Measurements from ENCODE around the gene TRPM5.
A peak's percentile ranks its signal among the peaks of the same experiment; 100 is the strongest.

TRPM5 gene

GRCh38 chr11:2402890-2403645 lies 41.2 kb downstream of the TRPM5 start:
- no peak for DNase-seq (ENCODE audit: low spot score)

DNA sequence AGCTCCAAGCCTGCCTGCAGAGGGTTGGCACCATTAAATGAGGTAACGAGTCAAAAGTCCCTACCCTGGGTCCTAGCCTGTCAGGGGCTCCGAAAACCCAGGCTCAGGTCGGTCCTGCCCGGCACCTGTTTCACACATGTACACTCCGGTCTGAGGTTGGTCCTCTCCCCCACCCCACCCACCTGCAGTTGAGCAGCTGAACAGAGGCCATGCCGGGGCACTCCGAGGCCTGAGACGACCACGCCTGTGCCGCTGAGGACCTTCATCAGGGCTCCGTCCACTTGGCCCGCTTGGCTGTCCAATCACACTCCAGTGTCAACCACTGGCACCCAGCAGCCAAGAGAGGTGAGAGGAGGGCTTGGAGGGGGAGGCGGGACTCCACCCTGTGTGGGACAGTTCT lies 42.2 kb downstream of the TRPM5 start:
- DNase-seq (ENCODE audit: low spot score), result no peak

GRCh38 chr11:2401436-2401984 lies 42.8 kb downstream of the TRPM5 start:
- DNase-seq (ENCODE audit: low spot score), result no peak

DNA sequence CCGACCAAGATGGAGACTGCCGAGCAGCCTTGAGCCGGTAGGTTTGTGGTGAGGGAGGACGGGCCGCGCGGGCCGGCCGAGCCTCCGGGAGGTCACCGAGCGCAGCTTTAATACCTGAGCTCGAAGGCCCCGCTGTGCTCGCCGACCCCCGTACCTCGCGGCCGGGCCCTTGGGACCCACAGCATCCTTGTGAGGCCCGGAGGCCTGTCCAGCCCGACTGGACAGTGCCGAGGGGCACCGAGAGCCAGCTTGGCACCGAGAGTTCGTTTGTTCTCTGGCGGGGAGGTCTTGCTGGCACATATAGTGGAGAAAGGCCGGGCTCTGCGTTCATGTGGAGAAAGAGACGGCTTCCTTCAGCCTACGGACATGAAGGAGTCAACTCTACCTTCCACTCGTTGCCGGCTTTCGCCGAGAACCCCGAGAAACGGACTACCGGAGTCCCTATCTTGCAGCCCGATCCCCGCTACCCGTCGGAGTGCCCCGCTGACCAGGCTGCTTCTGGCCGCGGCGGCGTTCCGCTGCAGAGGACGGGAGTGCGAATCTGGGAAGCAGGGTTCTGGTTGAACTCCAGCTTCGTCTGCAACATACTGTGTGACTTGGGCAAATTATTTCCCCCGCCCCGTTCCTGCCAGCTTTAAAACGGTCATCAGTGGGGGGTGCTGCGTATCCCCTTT lies 43.4 kb downstream of the TRPM5 start:
- DNase-seq (ENCODE audit: low spot score), result no peak

DNA sequence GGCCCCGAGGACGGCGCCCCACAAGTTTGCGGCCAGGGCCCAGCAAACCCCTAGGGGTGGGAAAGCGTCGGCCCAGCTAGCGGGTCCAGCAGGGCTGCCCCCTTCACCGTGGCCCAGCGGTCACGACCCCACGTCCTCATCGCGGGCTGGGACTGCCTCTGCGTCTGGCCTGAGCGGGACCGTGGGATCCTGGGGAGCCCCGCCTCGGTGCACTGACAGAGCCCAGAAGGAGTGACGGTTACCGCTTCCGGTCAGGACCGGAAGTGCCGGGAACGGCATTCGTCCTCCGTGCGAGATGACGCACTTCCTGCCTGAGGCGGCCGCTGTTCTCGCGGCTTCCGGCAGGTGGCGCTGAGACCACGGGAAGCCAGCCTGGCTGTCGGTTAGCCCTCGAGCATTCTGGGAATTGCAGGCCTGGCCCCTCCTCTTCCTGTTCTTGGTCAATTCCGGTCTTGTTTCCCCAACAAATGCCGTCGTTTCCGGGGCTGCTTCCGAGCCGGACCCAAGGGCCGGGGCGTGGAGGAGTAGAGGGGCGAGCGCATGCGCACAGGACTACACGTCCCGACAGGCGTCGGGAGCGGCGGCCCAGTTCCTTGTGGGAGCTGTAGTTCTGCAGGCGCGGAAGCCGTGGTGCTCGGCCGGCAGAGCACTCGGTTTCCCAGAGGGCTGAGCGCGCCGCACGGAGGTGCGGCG lies 44.1 kb downstream of the TRPM5 start, which contains the start of gene TSSC4:
TSSC4 (plus strand) TSS at position 682 of the 693 bp plus-strand sequence. CDS start 1,884 bp downstream, outside the sequence.
- peak; percentile 100 for DNase-seq (ENCODE audit: low spot score)

DNA sequence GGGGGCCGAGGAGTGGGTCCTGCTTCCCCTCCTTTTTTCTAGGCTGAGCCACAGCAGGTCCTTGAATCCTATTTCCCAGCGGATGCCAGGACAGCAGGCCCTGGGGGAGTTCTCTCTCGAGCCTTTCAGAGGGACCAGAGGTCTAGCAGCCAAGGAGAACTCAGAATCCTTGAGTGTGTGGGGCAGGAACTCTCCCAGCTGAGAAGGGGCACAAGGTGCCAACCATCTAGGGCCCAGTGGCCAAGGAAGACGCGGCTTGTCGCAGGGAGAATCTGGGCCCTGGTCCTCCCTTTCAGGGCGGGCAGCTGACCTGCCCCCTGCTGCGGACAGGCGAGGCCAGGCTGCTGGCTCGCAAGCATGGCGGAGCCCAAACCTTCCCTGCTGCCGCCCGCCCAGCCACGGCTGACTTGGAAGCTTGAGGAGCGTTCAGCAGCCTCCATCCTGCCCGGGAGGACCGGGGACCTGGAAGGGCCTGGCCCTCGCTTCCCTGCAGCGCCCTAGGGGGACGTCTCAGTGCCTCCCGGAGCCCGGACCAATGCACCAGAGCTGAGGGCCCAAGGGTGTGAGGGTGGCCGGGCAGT lies 44.7 kb downstream of the TRPM5 start:
- DNase-seq (ENCODE audit: low spot score), result peak; percentile 46

DNA sequence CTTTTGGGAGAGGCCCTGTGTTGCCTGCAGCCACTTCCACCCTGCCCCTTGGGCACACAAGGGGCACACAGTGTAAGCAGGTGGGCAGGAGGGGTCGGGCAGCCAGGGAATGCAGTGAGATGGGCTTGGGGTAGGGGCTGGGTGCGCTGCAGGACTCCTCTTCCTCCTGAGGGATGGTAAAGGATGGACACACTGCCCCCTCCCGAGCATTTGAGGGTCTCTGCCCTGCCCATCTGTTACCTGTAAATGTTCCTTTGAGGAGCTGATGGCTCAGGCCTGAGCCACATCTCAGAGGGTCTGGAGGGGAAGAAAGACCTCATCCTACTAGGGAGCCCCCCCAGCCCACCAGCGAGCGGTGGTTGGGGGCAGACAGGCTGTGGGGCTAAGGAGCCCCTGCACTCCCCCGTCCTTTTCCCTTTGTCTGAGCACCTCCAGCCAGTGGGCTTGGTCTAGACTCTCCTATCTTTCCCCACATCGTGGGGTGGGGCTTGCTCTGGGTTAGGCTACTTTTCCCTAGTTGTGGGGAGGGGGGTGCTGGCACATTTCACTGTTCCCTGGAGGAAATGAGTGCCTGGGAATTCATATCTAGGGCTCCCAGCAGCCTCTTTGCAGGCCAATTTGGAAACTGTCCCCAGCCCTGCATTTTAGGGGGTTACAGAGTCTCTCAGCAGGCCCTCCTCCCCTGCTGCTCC lies 45.5 kb downstream of the TRPM5 start:
- DNase-seq (ENCODE audit: low spot score), result no peak

GRCh38 chr11:2397005-2397404 lies 47.3 kb downstream of the TRPM5 start:
- no peak for DNase-seq (ENCODE audit: low spot score)

DNA sequence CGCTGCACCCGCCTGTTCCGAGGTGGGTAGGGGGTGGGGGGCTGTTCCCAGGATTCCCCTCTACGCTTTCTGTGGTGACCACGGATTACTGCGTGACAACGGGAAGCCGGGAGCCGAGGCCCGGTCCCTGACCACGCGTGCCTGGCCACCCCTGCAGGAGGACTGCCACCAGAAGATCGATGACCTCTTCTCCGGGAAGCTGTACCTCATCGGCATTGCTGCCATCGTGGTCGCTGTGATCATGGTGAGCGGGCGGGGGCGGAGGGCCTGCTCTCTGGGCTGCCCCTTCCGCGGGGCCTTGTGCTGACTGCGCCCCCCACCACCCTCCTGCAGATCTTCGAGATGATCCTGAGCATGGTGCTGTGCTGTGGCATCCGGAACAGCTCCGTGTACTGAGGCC lies 47.8 kb downstream of the TRPM5 start:
- DNase-seq (ENCODE audit: low spot score), result no peak

- no peak for DNase-seq (ENCODE audit: low spot score)
Observed at GRCh38 chr11:2395856-2396255, 48.5 kb downstream of the TRPM5 start.

DNA sequence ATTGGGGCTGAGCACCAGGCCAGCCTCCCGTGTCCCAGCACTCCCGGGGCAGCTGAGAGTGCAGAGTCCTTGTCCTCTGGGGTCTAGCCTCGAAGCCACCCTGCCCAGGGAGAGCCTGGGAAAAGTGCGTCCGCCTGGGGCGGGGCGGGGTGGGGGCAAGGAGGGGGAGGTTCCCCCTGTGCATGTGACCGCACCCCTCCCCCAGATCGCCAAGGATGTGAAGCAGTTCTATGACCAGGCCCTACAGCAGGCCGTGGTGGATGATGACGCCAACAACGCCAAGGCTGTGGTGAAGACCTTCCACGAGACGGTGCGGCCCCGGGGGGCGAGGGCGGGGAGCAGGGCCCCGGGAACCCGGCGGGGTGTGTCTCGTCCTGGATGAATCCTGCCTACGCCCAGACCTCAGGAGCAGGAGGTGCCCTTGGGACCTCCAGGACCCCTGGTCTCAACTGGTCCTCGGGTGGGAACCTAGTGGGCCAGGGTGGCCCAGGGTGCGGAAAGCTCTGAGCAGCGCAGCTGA lies 49.0 kb downstream of the TRPM5 start:
- no peak for DNase-seq (ENCODE audit: low spot score)

- no peak for DNase-seq (ENCODE audit: low spot score)
Observed at GRCh38 chr11:2394818-2395105, 49.6 kb downstream of the TRPM5 start.

Measured in Ammon's horn (tissue), 1 donor.